OCI-LY3 (cell line): ENCODE measurements around the gene TAS1R2.

Source experiments
- H2AFZ ChIP-seq: fragments of 200-600, 300-600 bp; shearing (Covaris generic); 2 replicates; pipeline ENCODE4 v1.6.0; 2014; ENCODE audit warnings: antibody characterized with exemption, low read depth, low read length
- H3K27ac ChIP-seq: fragments of 200-600, 300-600 bp; sonication (generic); 2 replicates; pipeline ENCODE4 v1.5.1; 2014; ENCODE audit warnings: mild to moderate bottlenecking, low read length, moderate library complexity, mixed read lengths
- H3K27me3 ChIP-seq: fragments of 200-600, 300-600 bp; sonication (generic); 2 replicates; pipeline ENCODE4 v1.6.1; 2014; ENCODE audit warnings: low read depth, low read length, mixed read lengths
- H3K36me3 ChIP-seq: fragments of 200-600, 300-600 bp; sonication (generic); replicated peaks from 2 replicates; pipeline ENCODE3; 2014; ENCODE audit warnings: low read depth, low read length, mixed read lengths
- H3K4me1 ChIP-seq: fragments of 300-600, 200-600 bp; sonication (generic); 2 replicates; pipeline ENCODE4 v1.6.1; 2014; ENCODE audit warnings: low read length, mixed read lengths
- H3K4me2 ChIP-seq: fragments of 200-600, 300-600 bp; sonication (generic); 2 replicates; pipeline ENCODE4 v1.6.1; 2014; ENCODE audit warnings: low read length, mixed read lengths
- H3K4me3 ChIP-seq: fragments of 300-600, 200-600 bp; sonication (generic); 2 replicates; pipeline ENCODE4 v1.5.1; 2014; ENCODE audit warnings: antibody characterized with exemption, mild to moderate bottlenecking, low read length, moderate library complexity
- H3K79me2 ChIP-seq: fragments of 300-600, 200-600 bp; shearing (Covaris generic); 2 replicates; pipeline ENCODE4 v1.6.1; 2014; ENCODE audit warnings: mild to moderate bottlenecking, low read length, mixed read lengths
- H3K9ac ChIP-seq: fragments of 300-600, 200-600 bp; shearing (Covaris generic); 2 replicates; pipeline ENCODE4 v1.6.0; 2014; ENCODE audit warnings: mild to moderate bottlenecking, low read length, moderate library complexity
- H3K9me3 ChIP-seq: fragments of 200-600, 300-600 bp; shearing (Covaris generic); 2 replicates; pipeline ENCODE4 v1.6.1; 2014; ENCODE audit warnings: low read length, mixed read lengths; ENCODE audit not compliant: insufficient read depth
- H4K20me1 ChIP-seq: fragments of 200-600, 300-600 bp; sonication (generic); 2 replicates; pipeline ENCODE4 v1.6.1; 2016; ENCODE audit warnings: low read length, mixed read lengths; ENCODE audit not compliant: insufficient read depth
- EZH2phosphoT487 ChIP-seq: fragments of 200-600 bp; shearing (Covaris generic); IDR thresholded peaks from 2 replicates; pipeline ENCODE4 v1.6.1; 2018; ENCODE audit warnings: antibody characterized with exemption, mixed run types, low read depth
- TF ChIP-seq, protein P1 (sequence below): fragments of 200-600, 300-600 bp; sonication (generic); IDR thresholded peaks from 2 replicates; pipeline ENCODE4 v1.5.1; 2014; ENCODE audit warnings: antibody characterized with exemption, low read length, low read depth

TAS1R2 gene

DNA sequence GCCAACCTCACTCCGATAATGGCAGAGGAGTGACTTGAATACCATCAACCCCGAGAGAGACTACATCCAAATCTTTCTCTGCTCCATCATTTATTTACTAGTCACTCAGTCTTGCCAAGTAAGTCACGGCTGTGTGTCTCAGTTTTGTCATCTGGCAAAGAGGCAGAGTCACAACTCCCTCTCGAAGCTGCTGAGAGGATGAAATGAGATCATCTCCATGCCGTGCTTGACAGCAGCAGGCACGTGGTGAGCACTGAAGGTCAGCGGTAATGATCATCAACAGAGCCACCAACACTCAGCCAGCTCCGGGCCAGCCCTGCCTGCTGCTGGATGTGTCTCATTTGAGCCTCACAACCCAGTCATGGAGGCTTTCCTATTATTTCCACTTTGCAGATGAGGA lies 23.0 kb upstream of the TAS1R2 start:
- TF ChIP-seq, protein P1, sequence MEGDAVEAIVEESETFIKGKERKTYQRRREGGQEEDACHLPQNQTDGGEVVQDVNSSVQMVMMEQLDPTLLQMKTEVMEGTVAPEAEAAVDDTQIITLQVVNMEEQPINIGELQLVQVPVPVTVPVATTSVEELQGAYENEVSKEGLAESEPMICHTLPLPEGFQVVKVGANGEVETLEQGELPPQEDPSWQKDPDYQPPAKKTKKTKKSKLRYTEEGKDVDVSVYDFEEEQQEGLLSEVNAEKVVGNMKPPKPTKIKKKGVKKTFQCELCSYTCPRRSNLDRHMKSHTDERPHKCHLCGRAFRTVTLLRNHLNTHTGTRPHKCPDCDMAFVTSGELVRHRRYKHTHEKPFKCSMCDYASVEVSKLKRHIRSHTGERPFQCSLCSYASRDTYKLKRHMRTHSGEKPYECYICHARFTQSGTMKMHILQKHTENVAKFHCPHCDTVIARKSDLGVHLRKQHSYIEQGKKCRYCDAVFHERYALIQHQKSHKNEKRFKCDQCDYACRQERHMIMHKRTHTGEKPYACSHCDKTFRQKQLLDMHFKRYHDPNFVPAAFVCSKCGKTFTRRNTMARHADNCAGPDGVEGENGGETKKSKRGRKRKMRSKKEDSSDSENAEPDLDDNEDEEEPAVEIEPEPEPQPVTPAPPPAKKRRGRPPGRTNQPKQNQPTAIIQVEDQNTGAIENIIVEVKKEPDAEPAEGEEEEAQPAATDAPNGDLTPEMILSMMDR: no peak
- TF ChIP-seq EZH2phosphoT487: no peak

DNA sequence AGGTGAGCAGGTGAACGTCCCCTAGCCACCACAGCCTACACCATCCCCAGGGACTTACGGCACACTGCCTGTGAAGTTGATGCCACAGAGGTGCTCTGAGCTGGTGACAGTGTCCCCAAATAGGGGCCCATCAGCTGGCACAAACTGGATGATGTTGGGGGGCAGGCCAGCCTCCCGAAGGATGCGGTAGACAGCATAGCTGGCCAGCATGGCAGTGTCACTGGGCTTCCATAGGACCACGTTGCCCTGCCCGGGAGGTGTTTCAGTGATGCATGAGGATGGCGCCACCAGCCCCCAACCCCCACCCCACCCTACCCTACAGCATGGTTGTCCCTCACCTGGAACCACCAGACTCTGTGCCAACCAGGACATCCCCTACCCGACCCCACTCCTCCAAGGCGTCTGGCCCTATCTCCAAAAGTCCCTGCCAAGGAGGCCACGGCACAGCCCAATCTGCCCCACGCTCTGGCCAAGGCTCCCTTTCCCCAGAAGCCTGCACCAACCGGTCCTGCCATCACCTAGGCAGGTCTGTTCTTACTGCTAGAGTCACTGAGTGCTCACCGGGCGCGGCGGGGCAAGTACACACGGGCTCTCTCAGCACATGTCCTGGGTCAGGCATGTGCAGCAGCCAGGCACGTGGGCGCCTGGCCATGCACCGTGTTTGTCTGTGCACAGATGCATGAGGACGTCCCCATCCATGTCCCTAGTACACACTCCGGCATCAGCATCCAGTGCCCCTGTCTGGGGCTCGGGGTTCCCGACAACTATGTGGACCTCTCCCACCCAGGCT lies 22.4 kb upstream of the TAS1R2 start:
- H3K27me3 ChIP-seq: no peaks in the 10 kb centered on the region
- H3K4me2 ChIP-seq: no peak overlapping the region
- no peaks in the 10 kb centered on the region for H3K4me1 ChIP-seq
- no peaks in the 10 kb centered on the region for H3K79me2 ChIP-seq
- no peaks in the 10 kb centered on the region for H4K20me1 ChIP-seq
- H3K9ac ChIP-seq: no peak overlapping the region
- H3K36me3 ChIP-seq: no peaks in the 10 kb centered on the region
- TF ChIP-seq EZH2phosphoT487: no peak
- TF ChIP-seq, protein P1: no peak
- no peaks in the 10 kb centered on the region for H3K9me3 ChIP-seq
- no peak overlapping the region for H2AFZ ChIP-seq
- no peak overlapping the region for H3K4me3 ChIP-seq
- no peak overlapping the region for H3K27ac ChIP-seq

More for the DNA sequence above, 23.0 kb upstream of the TAS1R2 start:
- no peaks in the 10 kb centered on the region for H3K27me3 ChIP-seq
- no peak overlapping the region for H3K27ac ChIP-seq
- H3K36me3 ChIP-seq: no peaks in the 10 kb centered on the region
- H3K4me2 ChIP-seq: no peak overlapping the region
- H3K9me3 ChIP-seq: no peaks in the 10 kb centered on the region
- no peaks in the 10 kb centered on the region for H3K4me1 ChIP-seq
- no peak overlapping the region for H2AFZ ChIP-seq
- H4K20me1 ChIP-seq: no peaks in the 10 kb centered on the region
- H3K4me3 ChIP-seq: no peak overlapping the region
- H3K9ac ChIP-seq: no peak overlapping the region
- no peaks in the 10 kb centered on the region for H3K79me2 ChIP-seq

- Histone ChIP-seq H3K27ac (no peak overlapping the region), H3K4me1 (no peaks in the 10 kb centered on the region), H4K20me1 (no peaks in the 10 kb centered on the region), H3K9ac (no peak overlapping the region), H3K4me3 (no peak overlapping the region), H3K4me2 (no peak overlapping the region), H2AFZ (no peak overlapping the region), H3K36me3 (no peaks in the 10 kb centered on the region), H3K9me3 (no peaks in the 10 kb centered on the region), H3K79me2 (no peaks in the 10 kb centered on the region), H3K27me3 (no peaks in the 10 kb centered on the region)
- TF ChIP-seq EZH2phosphoT487: no peak
- TF ChIP-seq, protein P1: no peak
These were observed 21.7 kb upstream of the TAS1R2 start for GRCh38 chr1:18881164-18881563.

- TF ChIP-seq, protein P1: no peak
- no peak for TF ChIP-seq EZH2phosphoT487
- Histone ChIP-seq H4K20me1 (no peaks in the 10 kb centered on the region), H3K36me3 (no peaks in the 10 kb centered on the region), H3K27me3 (no peaks in the 10 kb centered on the region), H2AFZ (no peak overlapping the region), H3K4me3 (no peak overlapping the region), H3K4me1 (no peaks in the 10 kb centered on the region), H3K4me2 (no peak overlapping the region), H3K27ac (no peak overlapping the region), H3K9ac (no peak overlapping the region), H3K9me3 (no peaks in the 10 kb centered on the region), H3K79me2 (no peaks in the 10 kb centered on the region)
These were observed 21.1 kb upstream of the TAS1R2 start for GRCh38 chr1:18880585-18880984.
